HepG2 (cell line): ENCODE results near the gene MRFAP1. TPM values are rescaled to one million over a fixed set of nuclear protein-coding genes. Genes with fewer than 3 reads are reported as not detected.

Experiments
- BHLHE40 ChIP-seq: IDR thresholded peaks from 2 replicates; pipeline ENCODE4 v1.6.1; 2011; ENCODE audit warnings: low read length, improper control_type of control experiment
- HNRNPH1 ChIP-seq: fragments of 200-400 bp; formaldehyde crosslinking; optimal IDR thresholded peaks from 2 replicates; pipeline ENCODE3; 2017; ENCODE audit warnings: mild to moderate bottlenecking, low read depth, low read length
- MTA1 ChIP-seq: sonication (generic); formaldehyde crosslinking; IDR thresholded peaks from 2 replicates; pipeline ENCODE4 v1.4.0; 2020; ENCODE audit warnings: missing genetic modification reagents, mild to moderate bottlenecking, borderline replicate concordance
- POLR2A ChIP-seq, 2 experiments: IDR thresholded peaks; 2 replicates each; pipeline ENCODE4 v1.6.1; 2011; ENCODE audit warnings: low read depth in 2 of 2, low read length in 2 of 2, mild to moderate bottlenecking in 1 of 2, moderate library complexity in 1 of 2; ENCODE audit not compliant: insufficient read depth in 1 of 2
- RBFOX2 ChIP-seq: fragments of 200-400 bp; formaldehyde crosslinking; IDR thresholded peaks from 2 replicates; pipeline ENCODE4 v1.6.1; 2017; ENCODE audit warnings: low read depth, mild to moderate bottlenecking, low read length
- SAFB2 ChIP-seq: sonication (generic); formaldehyde crosslinking; IDR thresholded peaks from 2 replicates; pipeline ENCODE4 v1.5.1; 2020; ENCODE audit warnings: missing genetic modification reagents, low read depth, mild to moderate bottlenecking, borderline replicate concordance
- SMYD3 ChIP-seq: sonication (generic); formaldehyde crosslinking; IDR thresholded peaks from 2 replicates; pipeline ENCODE4 v1.8.1; 2023; ENCODE audit warnings: mild to moderate bottlenecking, missing genetic modification reagents
- SRSF4 ChIP-seq: fragments of 200-400 bp; formaldehyde crosslinking; IDR thresholded peaks from one replicate; pipeline ENCODE4 v1.6.1; 2018; ENCODE audit warnings: mild to moderate bottlenecking, low read depth, low read length, moderate library complexity; ENCODE audit not compliant: poor library complexity, severe bottlenecking
- SRSF9 ChIP-seq: fragments of 200-400 bp; formaldehyde crosslinking; IDR thresholded peaks from 2 replicates; pipeline ENCODE4 v1.6.1; 2018; ENCODE audit warnings: borderline replicate concordance, mild to moderate bottlenecking, low read depth, low read length; ENCODE audit not compliant: insufficient read depth, poor library complexity, severe bottlenecking
- TRIM22 ChIP-seq: fragments of 450-650 bp; IDR thresholded peaks from 2 replicates; pipeline ENCODE4 v1.6.1; 2017
- ZC3H13 ChIP-seq: sonication (generic); formaldehyde crosslinking; IDR thresholded peaks from 2 replicates; pipeline ENCODE4 v1.8.1; 2023; ENCODE audit warnings: mild to moderate bottlenecking, missing genetic modification reagents, moderate library complexity
- ZNF264 ChIP-seq: sonication (generic); formaldehyde crosslinking; IDR thresholded peaks from 2 replicates; pipeline ENCODE4 v1.4.0; 2020; ENCODE audit warnings: missing genetic modification reagents
- ZNF335 ChIP-seq: sonication (generic); formaldehyde crosslinking; IDR thresholded peaks from 2 replicates; pipeline ENCODE4 v1.4.0; 2020; ENCODE audit warnings: missing genetic modification reagents
- ZNF547 ChIP-seq: sonication (generic); formaldehyde crosslinking; IDR thresholded peaks from 2 replicates; pipeline ENCODE4 v1.5.1; 2020; ENCODE audit warnings: mild to moderate bottlenecking, missing genetic modification reagents
- ZNF549 ChIP-seq: sonication (generic); formaldehyde crosslinking; IDR thresholded peaks from 2 replicates; pipeline ENCODE4 v1.5.0; 2020; ENCODE audit warnings: missing genetic modification reagents
- ZNF703 ChIP-seq: sonication (generic); formaldehyde crosslinking; IDR thresholded peaks from 2 replicates; pipeline ENCODE4 v1.5.1; 2020; ENCODE audit warnings: missing genetic modification reagents, mild to moderate bottlenecking, moderate library complexity, borderline replicate concordance
- polyA plus RNA-seq, 8 experiments: library from polyadenylated mRNA; depleted of rRNA in 3 of 8; stranded (reverse) in 7 of 8; unstranded in 1 of 8; fragments of >200 nt; fragmentation: Illumina TruSeq in 4 of 8; extraction: Trizol in 4 of 8; gene quantifications; 2 replicates each; pipeline versions ENCODE4 v1.2.1 to v1.2.3, GENCODE V29; 2011 to 2016; ENCODE audit warnings: low read depth in 4 of 8, missing spikeins in 1 of 8, mixed read lengths in 1 of 8; ENCODE audit not compliant: insufficient read depth in 1 of 8
- total RNA-seq, 5 experiments: library from RNA; depleted of rRNA; stranded (reverse); fragments of >200 nt; fragmentation: Illumina TruSeq; extraction: Trizol; gene quantifications; 2 replicates each; pipeline ENCODE4 v1.2.3, GENCODE V29; 2016; ENCODE audit warnings: low read depth in 1 of 5
- TF ChIP-seq, protein P1 (sequence below): sonication (generic); formaldehyde crosslinking; IDR thresholded peaks from 2 replicates; pipeline ENCODE4 v1.5.0; 2020; ENCODE audit warnings: mild to moderate bottlenecking, missing genetic modification reagents, moderate library complexity
- TF ChIP-seq, protein P2 (sequence below): sonication (generic); formaldehyde crosslinking; IDR thresholded peaks from 2 replicates; pipeline ENCODE4 v1.4.0; 2020; ENCODE audit warnings: missing genetic modification reagents

The MRFAP1 gene
- total and polyA plus RNA-seq, 2 of the 13 experiments (the other 11 are each of a cell fraction or from before 2014, with no cell fraction given) = 112 to 158 TPM

DNA sequence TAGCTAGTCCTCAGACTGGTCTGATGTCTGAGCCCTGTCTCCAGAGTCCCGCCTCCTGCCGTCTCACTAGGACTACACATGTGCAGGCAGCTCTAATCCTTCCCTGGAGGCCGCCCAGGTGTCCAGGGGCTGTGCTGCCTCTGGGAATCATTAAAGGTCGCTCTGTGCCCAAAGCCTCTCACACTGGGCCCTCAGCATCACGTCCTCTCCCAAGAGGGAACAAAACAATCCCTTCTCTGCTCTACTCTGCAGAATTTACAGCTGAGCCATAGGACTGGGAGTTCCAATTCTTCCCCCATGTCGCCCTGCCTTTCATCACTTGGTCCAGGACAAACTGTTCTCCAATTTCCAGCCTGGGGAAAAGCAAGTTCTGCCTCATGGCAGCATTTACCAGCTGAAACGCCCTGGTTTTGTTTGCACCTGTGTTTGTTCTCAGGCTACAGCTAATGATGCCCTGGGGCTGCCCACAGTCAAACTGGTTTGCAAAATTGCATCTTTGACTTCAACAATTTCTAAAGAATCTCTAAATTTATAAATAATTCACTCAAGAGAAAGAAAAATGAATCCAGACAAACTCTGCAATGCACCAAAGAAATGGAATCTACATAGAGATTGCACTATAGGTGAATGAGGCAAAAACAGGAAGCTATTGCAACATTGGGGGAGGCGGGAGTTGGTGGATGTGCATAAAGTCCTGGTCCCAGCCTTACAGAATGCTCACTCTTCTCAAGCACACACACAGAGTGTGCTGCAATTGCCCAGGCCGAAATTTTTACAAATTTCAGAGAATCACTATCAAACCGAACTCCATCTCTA lies 7.2 kb upstream of the MRFAP1 start (continued):
- TF ChIP-seq, protein P1, sequence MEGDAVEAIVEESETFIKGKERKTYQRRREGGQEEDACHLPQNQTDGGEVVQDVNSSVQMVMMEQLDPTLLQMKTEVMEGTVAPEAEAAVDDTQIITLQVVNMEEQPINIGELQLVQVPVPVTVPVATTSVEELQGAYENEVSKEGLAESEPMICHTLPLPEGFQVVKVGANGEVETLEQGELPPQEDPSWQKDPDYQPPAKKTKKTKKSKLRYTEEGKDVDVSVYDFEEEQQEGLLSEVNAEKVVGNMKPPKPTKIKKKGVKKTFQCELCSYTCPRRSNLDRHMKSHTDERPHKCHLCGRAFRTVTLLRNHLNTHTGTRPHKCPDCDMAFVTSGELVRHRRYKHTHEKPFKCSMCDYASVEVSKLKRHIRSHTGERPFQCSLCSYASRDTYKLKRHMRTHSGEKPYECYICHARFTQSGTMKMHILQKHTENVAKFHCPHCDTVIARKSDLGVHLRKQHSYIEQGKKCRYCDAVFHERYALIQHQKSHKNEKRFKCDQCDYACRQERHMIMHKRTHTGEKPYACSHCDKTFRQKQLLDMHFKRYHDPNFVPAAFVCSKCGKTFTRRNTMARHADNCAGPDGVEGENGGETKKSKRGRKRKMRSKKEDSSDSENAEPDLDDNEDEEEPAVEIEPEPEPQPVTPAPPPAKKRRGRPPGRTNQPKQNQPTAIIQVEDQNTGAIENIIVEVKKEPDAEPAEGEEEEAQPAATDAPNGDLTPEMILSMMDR = peak; percentile 23; the same call in 1 of the 2 replicates
- no peak for TF ChIP-seq ZNF264
- TF ChIP-seq TRIM22 = no peak
- no peak for TF ChIP-seq SRSF4
- no peak for TF ChIP-seq SRSF9
- no peak for TF ChIP-seq BHLHE40
- TF ChIP-seq ZNF703 = no peak
- TF ChIP-seq ZNF549 (CRISPR knock-in tag) = no peak
- no peak for TF ChIP-seq SMYD3 (CRISPR knock-in tag)
- TF ChIP-seq POLR2A (IDR thresholded peaks at IDR 0.05; ENCODE audit: insufficient read depth in 1 of 2, low read depth in 2 of 2, low read length in 2 of 2) = peak; percentile 76 to 85
- TF ChIP-seq RBFOX2 = peak; percentile 56
- no peak for TF ChIP-seq HNRNPH1
- TF ChIP-seq, protein P2, sequence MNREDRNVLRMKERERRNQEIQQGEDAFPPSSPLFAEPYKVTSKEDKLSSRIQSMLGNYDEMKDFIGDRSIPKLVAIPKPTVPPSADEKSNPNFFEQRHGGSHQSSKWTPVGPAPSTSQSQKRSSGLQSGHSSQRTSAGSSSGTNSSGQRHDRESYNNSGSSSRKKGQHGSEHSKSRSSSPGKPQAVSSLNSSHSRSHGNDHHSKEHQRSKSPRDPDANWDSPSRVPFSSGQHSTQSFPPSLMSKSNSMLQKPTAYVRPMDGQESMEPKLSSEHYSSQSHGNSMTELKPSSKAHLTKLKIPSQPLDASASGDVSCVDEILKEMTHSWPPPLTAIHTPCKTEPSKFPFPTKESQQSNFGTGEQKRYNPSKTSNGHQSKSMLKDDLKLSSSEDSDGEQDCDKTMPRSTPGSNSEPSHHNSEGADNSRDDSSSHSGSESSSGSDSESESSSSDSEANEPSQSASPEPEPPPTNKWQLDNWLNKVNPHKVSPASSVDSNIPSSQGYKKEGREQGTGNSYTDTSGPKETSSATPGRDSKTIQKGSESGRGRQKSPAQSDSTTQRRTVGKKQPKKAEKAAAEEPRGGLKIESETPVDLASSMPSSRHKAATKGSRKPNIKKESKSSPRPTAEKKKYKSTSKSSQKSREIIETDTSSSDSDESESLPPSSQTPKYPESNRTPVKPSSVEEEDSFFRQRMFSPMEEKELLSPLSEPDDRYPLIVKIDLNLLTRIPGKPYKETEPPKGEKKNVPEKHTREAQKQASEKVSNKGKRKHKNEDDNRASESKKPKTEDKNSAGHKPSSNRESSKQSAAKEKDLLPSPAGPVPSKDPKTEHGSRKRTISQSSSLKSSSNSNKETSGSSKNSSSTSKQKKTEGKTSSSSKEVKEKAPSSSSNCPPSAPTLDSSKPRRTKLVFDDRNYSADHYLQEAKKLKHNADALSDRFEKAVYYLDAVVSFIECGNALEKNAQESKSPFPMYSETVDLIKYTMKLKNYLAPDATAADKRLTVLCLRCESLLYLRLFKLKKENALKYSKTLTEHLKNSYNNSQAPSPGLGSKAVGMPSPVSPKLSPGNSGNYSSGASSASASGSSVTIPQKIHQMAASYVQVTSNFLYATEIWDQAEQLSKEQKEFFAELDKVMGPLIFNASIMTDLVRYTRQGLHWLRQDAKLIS (CRISPR knock-in tag) = no peak
- no peak for TF ChIP-seq ZNF547
- no peak for TF ChIP-seq SAFB2 (CRISPR knock-in tag)
- TF ChIP-seq MTA1 (CRISPR knock-in tag) = no peak
- TF ChIP-seq ZNF335 (CRISPR knock-in tag) = peak; percentile 49; the same call in 1 of the 2 replicates
- TF ChIP-seq ZC3H13 (CRISPR knock-in tag) = no peak
